ENCODE data around the gene BST2. TPM values are rescaled to one million over a fixed set of nuclear protein-coding genes. Genes with fewer than 3 reads are reported as not detected.
A peak's percentile ranks its signal among the peaks of the same experiment; 100 is the strongest.

The BST2 gene
- total and polyA plus RNA-seq, 10 of the 15 experiments (the other 5 are each of a cell fraction or from before 2014, with no cell fraction given), result 16.6 to 372 (median 264) TPM

GRCh38 chr19:17406046-17406886, 836 bp upstream of the BST2 start (continued):
- TF ChIP-seq CEBPB (IDR thresholded peaks at IDR 0.05; ENCODE audit: borderline replicate concordance in 1 of 2, low read depth in 2 of 2, low read length in 2 of 2) (no peak), RELA (IDR thresholded peaks at IDR 0.05; ENCODE audit: borderline replicate concordance, partially characterized antibody) (peak; percentile 4), EP300 (IDR thresholded peaks at IDR 0.05; ENCODE audit: borderline replicate concordance in 1 of 2, control insufficient read depth in 1 of 2, low read depth in 2 of 2, low read length in 2 of 2) (no peak; a peak in 1 of 4 replicates), POLR2A (IDR thresholded peaks at IDR 0.05; ENCODE audit: low read depth, low read length) (peak; percentile 16), ZNF687 (IDR thresholded peaks at IDR 0.05) (peak; percentile 31; the same call in 1 of the 2 replicates), KAT2A (conservative IDR thresholded peaks at IDR 0.05; ENCODE audit: control insufficient read depth, low read depth, low read length) (no peak)
